HG03159 (cell line): Measurements from ENCODE around the gene TMED4.
A peak's percentile ranks its signal among the peaks of the same experiment; 100 is the strongest.
"Not testable (repeated sequence)": the region's sequence is repeated elsewhere in the genome, so short reads cannot be mapped to it uniquely, and the experiment has no call there.

Source experiments
- ATAC-seq: cut with Tn5 transposase; IDR thresholded peaks from one replicate; pipeline ENCODE4 v1.9.1; 2021; ENCODE audit warnings: mild to moderate bottlenecking, moderate library complexity; ENCODE audit not compliant: unreplicated experiment

The TMED4 gene

DNA sequence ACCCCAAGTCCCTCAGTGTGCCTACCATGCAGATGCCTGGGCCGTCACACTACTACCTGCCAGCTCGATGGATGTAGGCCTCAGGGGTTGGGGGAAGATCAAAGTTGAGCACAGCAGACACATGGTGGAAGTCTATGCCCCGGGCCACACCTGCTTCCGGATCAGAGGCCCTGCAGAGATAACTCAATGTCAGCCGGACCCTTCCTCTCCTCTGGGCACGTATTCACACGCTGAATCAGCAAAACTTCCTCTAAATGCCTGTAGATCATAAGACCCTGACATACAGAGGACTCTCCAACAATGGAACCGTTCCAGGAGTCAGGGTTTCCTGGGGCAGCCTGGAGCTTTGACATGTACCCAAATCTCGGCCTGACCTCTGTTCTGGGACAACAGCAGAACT lies 12.1 kb downstream of the TMED4 start:
- ATAC-seq, result no peak

DNA sequence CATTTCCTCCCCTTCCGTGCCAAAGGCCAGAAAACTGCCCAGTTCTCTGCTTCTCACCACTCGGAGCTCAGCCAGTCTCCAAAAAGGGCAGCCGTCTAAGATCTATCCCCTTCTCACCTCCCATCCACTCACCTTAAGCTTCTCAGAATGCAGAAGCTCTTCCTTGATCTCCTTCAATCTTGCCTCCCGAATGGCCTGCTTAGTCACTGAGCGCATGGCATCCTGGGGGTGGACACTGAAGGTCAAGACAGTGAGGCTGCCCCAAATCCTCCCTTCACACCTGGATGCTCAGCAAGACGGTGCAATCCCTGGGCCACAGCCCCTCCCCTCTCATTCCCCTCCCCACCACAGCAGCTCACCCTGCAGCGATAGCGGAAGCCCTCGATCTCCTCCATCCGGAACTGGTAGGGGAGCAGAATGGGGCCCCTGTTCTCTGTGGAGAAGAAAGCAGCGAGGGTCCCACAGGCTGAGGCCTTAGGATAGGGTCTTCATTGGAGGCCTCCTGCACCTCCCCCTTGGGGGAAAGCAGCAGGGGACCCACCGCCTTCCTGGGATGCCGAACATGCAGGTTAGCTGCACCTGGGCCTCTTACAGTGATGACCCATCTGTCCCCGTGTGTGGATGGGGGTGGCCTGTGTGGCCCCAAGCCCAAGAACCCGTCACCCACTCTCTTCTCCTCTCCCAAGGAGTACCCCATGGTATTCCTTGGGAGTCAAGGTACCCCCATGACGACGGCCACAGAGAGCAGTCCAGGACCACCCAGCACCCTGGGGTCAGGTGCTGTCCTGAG lies 13.1 kb downstream of the TMED4 start:
- no peak for ATAC-seq

DNA sequence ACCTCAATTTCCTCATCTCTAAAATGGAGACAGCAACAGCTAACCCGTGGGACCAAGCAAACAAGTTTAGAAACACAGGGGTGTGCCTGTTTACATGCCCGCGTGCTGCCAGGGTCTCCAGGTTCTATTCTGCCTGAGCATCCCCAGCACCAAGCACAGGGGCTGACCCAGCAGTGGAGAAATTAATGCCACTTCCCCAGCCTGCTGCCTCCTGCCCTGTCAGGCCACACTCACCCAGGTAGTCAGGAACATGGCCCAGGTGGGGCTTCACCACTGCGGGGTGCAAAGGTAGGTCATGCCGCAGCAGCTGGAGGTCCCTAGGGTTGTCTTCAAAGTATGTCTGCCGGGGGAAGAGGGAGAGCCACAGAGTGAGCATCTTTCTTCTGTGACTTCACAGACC lies 14.1 kb downstream of the TMED4 start:
- no peak for ATAC-seq

- ATAC-seq, result no peak
Measured at GRCh38 chr7:44566680-44567079, 15.4 kb downstream of the TMED4 start.

DNA sequence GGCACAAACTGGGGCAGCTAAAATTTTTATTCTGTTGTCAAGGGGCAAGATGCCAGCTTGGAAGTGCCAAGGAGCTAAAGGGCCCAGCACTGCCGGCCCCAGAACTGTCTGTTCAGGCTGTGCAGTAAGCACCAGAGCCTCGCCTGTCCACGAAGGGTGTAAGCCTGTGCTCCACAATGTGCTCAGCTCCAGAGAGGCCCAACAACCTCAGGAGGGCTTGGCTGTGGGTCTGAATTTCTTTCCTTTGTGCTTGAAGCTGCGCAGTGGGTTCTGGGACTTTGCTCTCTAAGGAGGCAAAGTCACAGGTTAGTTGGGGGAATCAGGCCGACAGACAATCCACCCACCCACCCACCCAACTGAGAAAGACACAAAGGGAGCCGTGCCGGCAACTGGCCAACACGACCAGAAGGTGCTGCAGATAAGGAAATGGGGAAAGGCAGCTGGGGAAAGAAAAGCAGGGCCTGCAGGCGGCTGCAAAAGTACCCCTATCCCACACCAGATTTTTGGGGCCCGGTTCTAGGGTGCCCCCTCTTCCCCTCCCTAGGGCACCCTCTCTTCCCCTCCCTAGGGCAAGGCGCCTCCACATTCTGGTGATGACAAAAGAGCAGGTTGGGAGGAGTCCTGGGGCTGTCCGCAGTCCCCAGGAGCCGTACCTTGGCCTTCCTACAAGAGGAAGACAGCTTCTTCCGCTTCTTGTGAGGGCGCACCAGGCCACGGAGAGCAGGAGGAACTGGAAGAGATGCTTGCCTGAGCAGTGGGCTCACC lies 16.1 kb downstream of the TMED4 start:
- ATAC-seq, result peak; percentile 21

DNA sequence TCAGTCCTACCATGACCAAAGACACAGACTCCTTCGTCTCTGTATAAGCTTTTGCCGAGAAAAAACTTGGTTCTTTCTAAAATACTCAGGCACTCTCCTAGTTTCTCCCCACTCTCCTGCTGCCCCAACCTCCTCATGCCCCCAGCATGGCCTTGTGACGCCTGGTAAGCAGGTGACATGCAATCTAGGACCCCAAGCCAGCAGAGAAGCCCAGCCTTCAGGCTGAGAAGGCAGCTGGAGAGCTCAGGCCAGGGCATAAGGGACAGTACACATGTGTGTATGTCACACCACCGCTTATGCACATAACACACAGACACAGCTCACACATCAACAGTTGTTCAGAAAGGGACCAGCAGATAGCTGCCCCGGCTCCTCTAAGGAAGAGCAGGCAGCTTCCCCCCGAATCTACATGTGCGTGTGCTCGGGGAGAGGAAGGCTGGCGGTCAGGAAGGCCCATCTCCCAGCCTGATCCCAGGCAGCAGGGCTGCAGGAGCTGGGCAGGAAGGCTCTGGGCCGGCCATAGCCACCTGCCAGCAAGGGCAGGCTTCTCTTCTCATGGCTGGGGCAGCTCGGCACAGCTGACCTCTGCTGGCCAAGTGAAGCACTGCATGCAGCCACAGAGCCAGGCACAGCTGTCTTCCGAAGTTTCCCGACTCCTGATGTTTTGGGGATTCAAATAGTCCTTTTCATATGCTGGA lies 16.8 kb downstream of the TMED4 start:
- ATAC-seq, result peak; percentile 69

DNA sequence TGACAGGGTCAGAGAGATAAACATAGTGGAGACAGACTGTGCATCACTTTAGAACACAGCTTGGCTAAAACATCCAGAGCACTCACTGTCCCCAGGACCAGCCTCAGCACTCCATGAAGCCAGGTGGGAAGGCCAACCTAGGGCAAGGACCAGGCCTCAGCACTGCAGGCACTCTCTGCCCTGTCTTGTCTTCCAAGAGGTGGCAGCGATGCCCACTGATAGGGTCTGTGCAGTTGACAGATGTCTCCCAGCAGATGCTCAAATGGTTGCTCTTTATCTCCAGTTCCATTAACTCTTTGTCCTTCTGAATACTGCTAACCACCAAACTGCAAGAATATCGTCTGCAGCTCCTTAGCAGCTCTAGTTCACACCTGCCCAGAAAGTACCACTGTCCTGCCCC lies 17.4 kb downstream of the TMED4 start:
- no peak for ATAC-seq

GRCh38 chr7:44563171-44563679 lies 18.8 kb downstream of the TMED4 start:
- ATAC-seq, result no peak

DNA sequence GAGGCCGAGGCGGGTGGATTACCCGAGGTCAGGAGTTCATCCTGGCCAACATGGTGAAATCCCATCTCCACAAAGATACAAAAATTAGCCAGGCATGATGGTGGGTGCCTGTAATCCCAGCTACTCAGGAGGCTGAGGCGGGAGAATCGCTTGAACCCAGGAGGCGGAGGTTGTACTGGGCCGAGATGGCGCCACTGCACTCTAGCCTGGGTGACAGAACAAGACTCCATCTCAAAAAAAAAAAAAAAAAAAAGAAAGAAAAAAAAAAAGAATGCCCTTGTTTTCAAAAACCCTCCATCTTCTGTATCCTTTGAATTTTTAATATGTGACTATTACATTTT lies 19.4 kb downstream of the TMED4 start:
- ATAC-seq, result not testable (repeated sequence)

DNA sequence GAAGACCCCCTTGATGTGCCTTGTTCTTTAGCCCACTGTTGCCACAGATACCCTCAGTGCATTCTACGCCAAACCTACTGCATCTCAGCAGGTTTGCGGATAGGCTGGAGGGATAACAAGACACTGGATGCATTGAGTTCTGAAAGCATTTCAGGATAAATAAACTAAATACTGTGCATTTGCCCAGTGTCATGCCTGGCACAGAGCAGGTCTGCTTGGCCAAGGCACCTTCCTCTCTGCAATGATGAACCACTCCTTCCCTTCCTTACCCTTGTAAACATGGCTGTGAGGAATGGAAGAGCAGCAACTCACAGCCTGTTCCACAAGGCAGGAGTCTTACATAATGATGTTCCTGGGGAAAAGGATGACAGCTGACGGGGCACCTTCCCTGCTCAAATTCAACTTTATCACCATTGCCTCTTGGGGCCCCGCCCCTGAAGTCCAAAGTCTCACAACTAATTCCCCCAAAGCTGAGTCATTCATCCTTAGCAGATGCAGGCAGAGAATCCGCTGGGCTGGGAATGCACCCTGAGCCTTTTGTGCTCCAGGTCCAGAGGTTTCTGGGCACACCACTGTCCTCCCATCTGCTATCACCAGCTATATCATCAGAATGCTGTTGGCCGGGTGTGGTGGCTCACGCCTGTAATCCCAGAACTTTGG lies 19.9 kb downstream of the TMED4 start:
- no peak for ATAC-seq

- ATAC-seq, result no peak
Measured at GRCh38 chr7:44561481-44561880, 20.6 kb downstream of the TMED4 start.

- no peak for ATAC-seq
Measured at GRCh38 chr7:44559485-44559884, 22.5 kb downstream of the TMED4 start.

DNA sequence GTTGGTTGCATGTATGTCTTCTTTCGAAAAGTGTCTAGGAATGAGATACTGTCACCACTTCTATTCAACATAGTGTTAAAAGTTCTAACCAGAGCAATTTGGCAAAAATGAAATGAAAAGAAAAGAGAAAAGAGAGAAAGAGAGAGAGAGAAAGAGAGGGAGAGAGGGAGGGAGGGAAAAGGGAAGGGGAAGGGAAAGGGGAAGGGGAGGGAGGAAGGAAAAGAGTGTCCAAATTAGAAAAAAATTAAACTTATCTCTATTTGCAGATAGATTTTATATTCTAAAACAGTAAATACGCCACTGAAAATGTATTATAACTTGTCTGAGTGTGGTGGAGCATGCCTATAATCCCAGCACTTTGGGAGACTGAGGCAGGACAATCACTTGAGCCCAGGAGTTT lies 24.5 kb downstream of the TMED4 start:
- ATAC-seq, result no peak

DNA sequence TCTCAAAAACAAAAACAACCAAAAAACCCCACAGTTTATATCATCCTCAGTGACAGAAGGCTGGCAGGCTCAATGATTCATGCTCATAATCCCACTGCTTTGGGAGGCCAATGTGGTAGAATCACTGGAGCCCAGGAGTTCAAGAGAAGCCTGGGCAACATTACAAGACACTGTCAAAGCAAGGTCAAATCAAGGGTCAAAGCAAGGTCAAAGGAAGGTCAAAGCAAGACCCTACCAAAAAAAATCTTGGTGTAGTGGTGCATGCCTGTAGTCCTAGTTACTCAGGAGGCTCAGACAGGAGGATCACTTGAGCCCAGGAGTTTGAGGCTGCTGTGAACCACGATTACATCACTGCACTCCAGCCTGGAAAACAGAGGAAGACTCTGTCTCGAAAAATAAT lies 26.7 kb downstream of the TMED4 start:
- no peak for ATAC-seq

DNA sequence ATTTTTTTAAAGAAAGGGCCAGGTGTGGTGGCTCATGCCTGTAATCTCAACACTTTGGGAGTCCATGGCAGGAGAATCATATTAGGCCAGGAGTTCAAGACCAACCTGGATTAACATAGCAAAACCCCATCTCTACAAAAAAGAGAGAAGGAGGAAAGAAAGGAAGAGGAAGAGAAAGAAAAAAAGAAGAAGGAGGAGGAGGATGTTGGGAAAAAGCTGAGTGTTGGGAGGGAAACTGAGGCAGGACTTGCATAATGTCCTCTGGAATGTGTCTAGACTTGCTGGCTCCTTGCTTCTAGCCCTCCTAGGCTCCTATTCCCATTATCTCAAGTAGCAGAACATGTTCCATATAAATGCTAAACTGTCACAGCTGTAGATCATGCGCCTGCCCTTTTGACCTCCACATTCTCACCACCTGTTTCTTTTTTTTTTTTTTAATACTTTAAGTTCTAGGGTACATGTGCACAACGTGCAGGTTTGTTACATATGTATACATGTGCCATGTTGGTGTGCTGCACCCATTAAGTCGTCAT lies 29.5 kb downstream of the TMED4 start:
- ATAC-seq, result not testable (repeated sequence)

DNA sequence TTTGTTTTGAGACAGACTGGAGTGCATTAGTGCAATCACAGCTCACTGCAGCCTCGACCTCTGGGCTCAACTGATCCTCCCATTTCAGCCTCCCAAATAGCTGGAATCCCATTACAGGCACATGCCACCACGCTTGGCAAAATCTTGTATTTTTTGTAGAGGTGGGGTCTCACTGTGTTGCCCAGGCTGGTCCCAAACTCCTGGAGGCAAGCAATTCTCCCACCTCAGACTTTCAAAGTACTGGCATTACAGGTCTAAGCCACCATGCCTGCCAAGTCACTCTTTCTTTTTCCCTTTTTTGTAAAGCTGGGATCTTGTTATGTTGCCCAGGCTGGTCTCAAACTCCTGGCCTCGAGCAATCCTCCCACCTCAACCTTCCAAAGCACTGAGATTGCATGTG lies 32.6 kb downstream of the TMED4 start:
- ATAC-seq, result no peak

DNA sequence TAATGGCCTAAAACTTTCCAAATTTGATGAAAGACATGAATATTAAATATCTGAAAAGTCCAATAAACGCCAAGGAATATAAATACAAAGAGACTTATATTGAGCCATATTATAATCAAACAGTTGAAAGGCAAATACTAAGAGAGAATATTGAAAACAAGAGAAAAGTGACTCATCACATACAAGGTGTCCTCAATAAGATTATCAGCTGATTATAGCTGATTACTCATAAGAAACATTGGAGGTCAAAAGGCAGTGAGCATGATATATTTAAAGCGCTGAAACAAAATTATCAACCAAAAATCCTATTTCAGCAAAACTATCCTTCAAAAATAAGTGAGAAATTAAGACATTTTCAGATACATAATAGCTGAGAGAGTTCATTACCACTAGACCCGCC lies 33.1 kb downstream of the TMED4 start:
- ATAC-seq, result no peak

- ATAC-seq, result no peak
Measured at GRCh38 chr7:44547536-44548231, 34.3 kb downstream of the TMED4 start.

DNA sequence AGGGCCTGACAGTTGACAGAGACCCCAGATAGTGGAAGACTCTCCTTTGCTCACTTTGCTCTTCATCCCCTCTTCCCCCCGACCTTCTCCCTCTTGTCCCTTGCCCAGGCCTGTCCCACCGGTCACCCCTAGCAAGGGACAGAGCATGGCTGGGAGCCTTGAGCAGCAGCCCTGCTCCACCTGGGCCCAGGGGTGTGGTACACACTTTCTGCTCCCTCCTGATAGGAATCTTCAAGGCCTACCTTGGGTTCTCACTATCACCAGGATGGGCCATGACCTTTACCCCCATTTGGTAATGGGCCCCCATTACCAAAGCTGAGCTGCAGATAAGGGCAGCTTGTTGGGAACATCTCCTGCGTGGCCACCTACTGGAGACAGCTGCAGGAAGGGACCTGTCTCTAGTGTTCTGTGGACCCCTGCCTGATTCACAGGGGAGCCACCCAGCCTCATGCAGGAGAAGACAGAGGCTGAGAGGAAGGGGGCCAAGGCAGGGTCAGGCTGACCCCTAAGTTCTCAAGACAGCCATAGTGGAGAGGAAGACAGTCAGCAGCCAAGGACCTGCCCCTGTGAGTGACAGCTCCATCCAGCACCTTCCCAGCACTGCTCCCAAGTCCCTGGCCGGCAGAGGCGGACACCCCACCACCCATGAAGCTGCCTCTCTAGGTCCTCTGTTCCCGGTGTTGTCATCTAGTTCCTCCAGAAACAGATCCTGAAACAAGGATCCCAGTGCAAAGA lies 40.0 kb downstream of the TMED4 start:
- ATAC-seq, result no peak
